GM12891 (cell line): Measurements from ENCODE around the gene MMP14.

Experiments
- POLR2A ChIP-seq: IDR thresholded peaks from 2 replicates; pipeline ENCODE4 v1.6.1; 2011; ENCODE audit warnings: low read depth, low read length, control low read depth
- POLR2AphosphoS5 ChIP-seq: IDR thresholded peaks from 2 replicates; pipeline ENCODE4 v1.6.1; 2011; ENCODE audit warnings: low read depth, low read length, control low read depth
- POU2F2 ChIP-seq: IDR thresholded peaks from 2 replicates; pipeline ENCODE4 v1.6.1; 2011; ENCODE audit warnings: low read depth, mild to moderate bottlenecking, control low read depth, low read length, moderate library complexity
- TAF1 ChIP-seq: IDR thresholded peaks from 2 replicates; pipeline ENCODE4 v1.6.1; 2011; ENCODE audit warnings: low read depth, low read length, control low read depth

- TF ChIP-seq POLR2A (no peak), POU2F2 (no peak), TAF1 (no peak), POLR2AphosphoS5 (no peak)
Observed at GRCh38 chr14:22875748-22876319, 39.4 kb downstream of the MMP14 start.
